Tibial nerve (tissue), 4 donors: Measurements from ENCODE around the gene KCNJ6. TPM values are rescaled to one million over a fixed set of nuclear protein-coding genes. Genes with fewer than 3 reads are reported as not detected.

Source experiments
- DNase-seq, 2 donors: peaks; one replicate each; pipeline ENCODE4 v3.0.0-alpha.2; 2019; ENCODE audit warnings: low spot score in 2 of 2
- H3K27ac ChIP-seq, 4 donors: fragments of 200-600 bp; sonication (generic) in 3 of 4; one replicate each; pipeline ENCODE4 v1.5.1; 2017 to 2019; ENCODE audit warnings: mild to moderate bottlenecking in 1 of 4
- H3K27me3 ChIP-seq, 2 donors: fragments of 200-600 bp; sonication (generic) in 1 of 2; one replicate each; pipeline versions ENCODE4 v1.5.1 to v1.6.0; 2017 to 2019
- H3K36me3 ChIP-seq, 3 donors: fragments of 200-600 bp; sonication (generic); one replicate each; pipeline ENCODE4 v1.5.1; 2018 to 2019
- H3K4me1 ChIP-seq, 4 donors: fragments of 200-600 bp; sonication (generic) in 3 of 4; one replicate each; pipeline ENCODE4 v1.5.1; 2017 to 2019
- H3K4me3 ChIP-seq, 4 donors: fragments of 200-600 bp; sonication (generic) in 3 of 4; one replicate each; pipeline ENCODE4 v1.5.1; 2017 to 2019; ENCODE audit warnings: mild to moderate bottlenecking in 1 of 4, moderate library complexity in 1 of 4
- H3K9me3 ChIP-seq, 4 donors: fragments of 200-600 bp; sonication (generic) in 3 of 4; one replicate each; pipeline ENCODE4 v1.5.1; 2017 to 2019
- CTCF ChIP-seq, 5 experiments: fragments of 200-600 bp in 3 of 5; fragments of 450-650 bp in 2 of 5; sonication (generic) in 3 of 5; IDR thresholded peaks; one replicate each; pipeline ENCODE4 v1.5.1; 2016 to 2019; ENCODE audit warnings: antibody characterized with exemption in 5 of 5, mild to moderate bottlenecking in 3 of 5, moderate library complexity in 2 of 5
- EP300 ChIP-seq, 2 donors: sonication (generic); formaldehyde crosslinking; IDR thresholded peaks; one replicate each; pipeline ENCODE4 v1.6.1; 2017; ENCODE audit warnings: antibody characterized with exemption in 2 of 2, mild to moderate bottlenecking in 1 of 2
- POLR2A ChIP-seq, 2 donors: fragments of 450-650 bp; IDR thresholded peaks; one replicate each; pipeline ENCODE4 v1.6.1; 2017; ENCODE audit warnings: antibody characterized with exemption in 2 of 2, mild to moderate bottlenecking in 2 of 2, moderate library complexity in 2 of 2
- WGBS, 2 donors: methylation state at CpG; one replicate each; pipeline ENCODE4 v1.1.5; 2018; 5-methylcytosine and 5-hydroxymethylcytosine counted together
- total RNA-seq, 4 donors: library from RNA; depleted of rRNA; stranded (reverse); fragments of >200 nt; gene quantifications; one replicate each; pipeline ENCODE4 v1.1.0, GENCODE V29; 2016

Gene KCNJ6
- total RNA-seq, 4 donors from 2014 or later, result not detected

- Histone ChIP-seq H3K4me1 (no peaks in the 10 kb centered on the region), H3K27me3 (no peaks in the 10 kb centered on the region), H3K27ac (no peak overlapping the region), H3K36me3 (no peaks in the 10 kb centered on the region), H3K4me3 (no peak overlapping the region), H3K9me3 (no peaks in the 10 kb centered on the region)
- no peak for DNase-seq
- WGBS, 2 donors, result 83 to 91% methylated on average over 5 of the region's 5 CpGs
- no peak for TF ChIP-seq POLR2A (IDR thresholded peaks at IDR 0.05)
- no peak for TF ChIP-seq EP300 (IDR thresholded peaks at IDR 0.05)
- TF ChIP-seq CTCF (IDR thresholded peaks at IDR 0.05), result no peak
These were observed 328.6 kb downstream of the KCNJ6 start for GRCh38 chr21:37587635-37588177.

GRCh38 chr21:37587203-37587602, 329.1 kb downstream of the KCNJ6 start:
- 90 to 94% methylated on average over 4 of the region's 4 CpGs for WGBS, 2 donors

GRCh38 chr21:37582590-37582989, 333.7 kb downstream of the KCNJ6 start:
- no peaks in the 10 kb centered on the region for H3K4me1 ChIP-seq
- no peaks in the 10 kb centered on the region for H3K27me3 ChIP-seq
- peak in 1 of 2 donors; percentile 12 for DNase-seq
- peak; percentile 15 to 58 (median 43) for TF ChIP-seq CTCF (IDR thresholded peaks at IDR 0.05)
- no peak for TF ChIP-seq EP300 (IDR thresholded peaks at IDR 0.05)
- no peak for TF ChIP-seq POLR2A (IDR thresholded peaks at IDR 0.05)
- 51 to 68% methylated on average over 5 of the region's 5 CpGs for WGBS, 2 donors
- H3K27ac ChIP-seq, result no peak overlapping the region
- H3K4me3 ChIP-seq, result no peak overlapping the region
- no peaks in the 10 kb centered on the region for H3K36me3 ChIP-seq
- H3K9me3 ChIP-seq, result peaks cover 0 to 20% (median 3%) of the 10 kb centered on the region in 4 donors

More at GRCh38 chr21:37587203-37587602, 329.1 kb downstream of the KCNJ6 start:
- no peaks in the 10 kb centered on the region for H3K27me3 ChIP-seq
- no peak for TF ChIP-seq POLR2A (IDR thresholded peaks at IDR 0.05)
- no peak for TF ChIP-seq EP300 (IDR thresholded peaks at IDR 0.05)
- no peak for TF ChIP-seq CTCF (IDR thresholded peaks at IDR 0.05)
- no peak for DNase-seq
- no peak overlapping the region for H3K27ac ChIP-seq
- no peak overlapping the region for H3K4me3 ChIP-seq
- H3K9me3 ChIP-seq, result no peaks in the 10 kb centered on the region
- no peaks in the 10 kb centered on the region for H3K36me3 ChIP-seq
- H3K4me1 ChIP-seq, result no peaks in the 10 kb centered on the region

- TF ChIP-seq EP300 (IDR thresholded peaks at IDR 0.05), result no peak
- TF ChIP-seq CTCF (IDR thresholded peaks at IDR 0.05), result no peak
- TF ChIP-seq POLR2A (IDR thresholded peaks at IDR 0.05), result no peak
- no peaks in the 10 kb centered on the region for H3K36me3 ChIP-seq
- no peaks in the 10 kb centered on the region for H3K4me1 ChIP-seq
- H3K27me3 ChIP-seq, result no peaks in the 10 kb centered on the region
- H3K27ac ChIP-seq, result no peak overlapping the region
- no peak overlapping the region for H3K4me3 ChIP-seq
- H3K9me3 ChIP-seq, result peaks cover 0 to 20% (median 3%) of the 10 kb centered on the region in 4 donors
- no peak for DNase-seq
- 64 to 65% methylated on average over 3 of the region's 3 CpGs for WGBS, 2 donors
These were observed 335.6 kb downstream of the KCNJ6 start for GRCh38 chr21:37580666-37581065.

GRCh38 chr21:37579356-37579755, 336.9 kb downstream of the KCNJ6 start:
- Histone ChIP-seq H3K4me3 (no peak overlapping the region), H3K27me3 (no peaks in the 10 kb centered on the region), H3K4me1 (no peaks in the 10 kb centered on the region), H3K27ac (no peak overlapping the region), H3K36me3 (no peaks in the 10 kb centered on the region), H3K9me3 (peaks cover 0 to 20% (median 3%) of the 10 kb centered on the region in 4 donors)
- TF ChIP-seq CTCF (IDR thresholded peaks at IDR 0.05) (no peak), EP300 (IDR thresholded peaks at IDR 0.05) (no peak), POLR2A (IDR thresholded peaks at IDR 0.05) (no peak)
- 67 to 72% methylated on average over 1 of the region's 1 CpG for WGBS, 2 donors
- no peak for DNase-seq
